NOMO-1 (cell line): ENCODE results near the gene ARF4.

Source experiments
- DNase-seq, 2 experiments: peaks; one replicate each; lab custom pipeline; 2025; ENCODE audit not compliant: unreplicated experiment in 2 of 2; lab: John Stamatoyannopoulos, UW

Gene ARF4

GRCh38 chr3:57582474-57583168 lies 14.5 kb downstream of the ARF4 start:
- no peak for DNase-seq

GRCh38 chr3:57577801-57578200 lies 19.3 kb downstream of the ARF4 start:
- DNase-seq: no peak

DNA sequence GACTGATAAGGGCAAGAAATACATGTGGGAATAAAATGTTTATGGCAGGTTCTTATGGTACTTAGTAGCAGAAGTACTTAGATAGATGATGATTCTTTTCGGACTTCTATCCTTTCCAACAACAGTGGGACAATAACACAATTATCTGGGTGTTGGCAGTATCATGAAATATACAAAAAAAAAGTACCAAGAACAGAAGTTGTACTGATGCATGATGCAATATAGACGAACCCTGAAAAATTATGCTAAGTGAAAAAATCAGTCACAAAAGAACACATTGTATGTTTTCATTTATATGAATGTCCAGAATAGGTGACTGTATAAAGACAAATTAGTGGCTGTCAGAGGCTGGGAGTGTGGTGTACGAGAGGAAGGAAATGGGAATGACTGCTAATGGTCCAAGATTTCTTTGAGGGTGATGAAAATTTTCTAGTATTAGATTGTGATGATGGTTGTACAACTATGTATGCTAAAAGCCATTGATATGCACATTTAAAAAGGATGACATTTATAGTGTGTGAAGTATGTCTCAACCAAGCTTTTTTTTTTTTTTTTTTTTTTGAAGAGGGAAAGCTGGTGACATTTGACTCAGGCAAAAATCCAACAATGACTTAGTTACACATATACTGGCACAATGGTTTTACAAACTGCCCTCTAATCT lies 21.0 kb downstream of the ARF4 start:
- no peak for DNase-seq

GRCh38 chr3:57572096-57572495 lies 25.0 kb downstream of the ARF4 start:
- DNase-seq: no peak

DNA sequence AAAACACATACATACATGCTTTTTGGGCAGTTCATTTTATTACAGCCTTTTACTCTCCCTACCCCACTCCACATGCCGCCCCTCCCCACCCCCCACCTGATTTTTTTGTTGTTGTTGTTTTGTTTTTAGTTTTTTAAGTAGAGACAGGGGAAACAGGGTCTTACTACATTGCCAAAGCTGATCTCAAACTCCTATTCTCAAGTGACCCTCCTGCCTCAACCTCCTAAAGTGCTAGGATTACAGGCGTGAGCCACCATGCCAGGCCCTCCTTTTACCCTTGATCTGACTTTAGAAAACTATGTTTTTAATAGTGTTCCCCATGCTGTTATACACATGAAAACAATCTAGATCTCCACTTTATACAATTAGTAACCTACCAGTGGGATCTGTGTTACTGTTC lies 26.3 kb downstream of the ARF4 start:
- DNase-seq: no peak

DNA sequence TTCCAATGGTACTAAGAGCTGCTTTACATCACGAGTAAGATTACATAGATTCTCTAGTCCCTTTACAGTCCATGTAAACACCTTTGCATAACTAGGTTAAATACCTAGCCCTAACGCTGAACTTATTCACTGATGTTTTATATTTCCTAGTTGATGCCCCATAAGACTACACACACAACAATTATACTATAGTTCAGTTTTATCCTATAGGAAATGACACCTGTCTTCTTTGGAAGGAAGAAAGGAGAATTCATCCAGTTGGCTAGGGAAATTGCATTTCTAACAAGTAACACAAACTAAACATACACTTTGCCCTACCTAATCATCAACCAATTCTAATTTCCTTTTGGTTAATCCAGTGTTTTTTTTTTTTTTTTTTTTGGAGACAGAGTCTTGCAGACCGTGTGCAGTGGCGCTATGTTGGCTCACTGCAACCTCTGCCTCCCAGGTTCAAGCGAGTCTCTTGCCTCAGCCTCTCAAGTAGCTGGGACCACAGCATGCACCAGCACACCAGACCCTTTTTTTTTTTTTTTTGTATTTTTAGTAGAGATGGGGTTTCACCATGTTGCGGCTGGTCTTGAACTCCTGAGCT lies 27.2 kb downstream of the ARF4 start:
- no peak for DNase-seq

- DNase-seq: no peak
These were observed 37.6 kb downstream of the ARF4 start for GRCh38 chr3:57559526-57559925.

GRCh38 chr3:57557085-57557537 lies 40.0 kb downstream of the ARF4 start:
- peak; percentile 16 to 27 for DNase-seq

DNA sequence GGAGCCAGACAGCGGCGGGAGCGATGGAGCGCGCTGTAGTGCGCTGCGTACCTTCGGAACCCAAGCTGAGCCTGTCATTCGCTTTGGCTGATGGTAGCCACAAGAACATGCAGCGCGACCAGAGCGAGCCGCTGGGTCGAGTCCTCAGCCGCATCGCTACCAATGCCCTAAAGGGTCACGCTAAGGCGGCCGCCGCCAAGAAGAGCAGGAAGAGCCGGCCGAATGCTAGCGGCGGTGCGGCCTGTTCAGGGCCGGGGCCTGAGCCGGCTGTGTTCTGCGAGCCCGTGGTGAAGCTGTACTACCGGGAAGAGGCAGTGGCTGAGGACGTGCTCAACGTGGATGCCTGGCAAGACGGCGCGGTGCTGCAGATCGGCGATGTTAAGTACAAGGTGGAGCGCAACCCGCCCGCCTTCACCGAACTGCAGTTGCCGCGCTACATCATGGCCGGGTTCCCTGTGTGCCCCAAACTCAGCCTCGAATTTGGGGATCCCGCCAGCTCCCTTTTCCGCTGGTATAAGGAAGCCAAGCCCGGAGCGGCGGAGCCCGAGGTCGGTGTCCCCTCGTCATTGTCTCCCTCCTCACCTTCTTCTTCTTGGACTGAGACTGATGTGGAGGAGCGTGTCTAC lies 40.6 kb downstream of the ARF4 start:
- peak in 1 of 2 experiments; percentile 13 for DNase-seq

DNA sequence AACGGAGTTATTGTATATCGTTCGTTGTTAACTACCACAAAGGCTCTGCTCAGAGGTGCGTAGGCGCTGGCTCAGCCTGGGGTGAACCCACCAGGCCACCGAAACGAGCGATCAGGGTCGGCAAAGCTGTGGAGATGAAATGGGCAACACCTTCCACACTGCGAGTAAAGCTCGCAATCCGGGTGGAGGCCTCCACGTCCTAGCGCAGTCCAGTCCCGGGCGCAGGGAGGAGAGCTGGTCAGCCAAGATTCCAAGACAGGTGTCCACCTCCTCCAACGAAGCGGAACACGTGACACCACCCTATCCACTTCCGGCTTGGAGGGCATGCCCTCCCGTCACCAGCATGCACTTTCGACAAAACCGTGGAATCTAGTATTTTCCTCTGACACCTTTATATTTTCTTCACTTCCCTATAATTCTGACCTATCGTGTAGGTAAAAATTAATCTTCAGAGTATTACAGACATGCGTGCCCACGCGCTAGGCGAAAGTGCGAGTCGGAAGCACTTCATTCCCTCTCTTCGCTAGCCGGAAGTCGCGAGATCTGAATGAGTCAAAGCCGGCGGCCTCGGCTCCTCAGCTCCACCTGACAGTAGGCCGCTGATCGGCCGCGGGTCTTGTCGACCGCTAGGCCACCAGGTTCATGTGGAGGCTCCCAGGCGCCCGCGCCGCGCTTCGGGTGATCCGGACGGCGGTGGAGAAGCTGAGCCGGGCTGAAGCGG lies 41.2 kb downstream of the ARF4 start, which contains the start of gene PDE12:
Gene PDE12, plus strand, starts transcription at position 537 of the 721 bp plus-strand sequence. Its CDS starts 106 bp downstream, at position 643.
- DNase-seq: peak; percentile 84 to 85

DNA sequence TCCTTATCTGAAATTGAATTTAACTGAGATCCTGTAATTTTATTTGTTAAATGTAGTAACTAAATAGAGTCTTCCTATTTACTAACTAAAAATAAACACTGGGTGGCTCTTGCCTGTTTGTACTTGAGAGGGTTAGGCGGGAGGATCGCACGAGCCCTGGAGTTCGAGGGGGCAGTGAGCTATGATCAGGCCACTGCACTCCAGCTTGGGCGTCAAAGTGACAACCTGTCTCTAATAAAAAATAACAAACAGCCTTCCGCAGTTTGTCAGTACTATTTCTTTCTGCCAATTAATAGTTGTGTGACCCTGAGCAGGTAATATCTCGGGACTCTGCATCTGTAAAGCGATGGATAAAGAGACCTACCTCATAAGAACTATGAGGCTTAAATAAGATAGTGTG lies 41.8 kb downstream of the ARF4 start:
- no peak for DNase-seq

DNA sequence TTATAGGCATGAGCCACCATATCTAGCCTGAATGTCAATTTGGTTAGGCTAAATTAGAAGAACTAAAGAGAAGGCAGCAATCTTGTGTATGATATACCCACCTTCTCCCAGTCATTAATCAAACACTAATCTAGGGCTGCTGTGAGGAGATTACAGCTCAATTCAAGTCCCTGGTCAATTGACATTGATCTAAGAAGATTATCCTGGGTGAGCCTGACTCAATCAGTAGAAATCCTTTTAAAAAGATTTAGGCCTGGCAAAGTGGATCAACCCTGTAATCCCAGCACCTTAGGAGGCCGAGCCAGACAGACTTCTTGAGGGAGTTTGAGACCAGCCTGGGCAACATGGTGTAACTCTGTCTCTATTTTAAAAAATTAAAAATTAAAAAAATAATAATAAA lies 50.5 kb downstream of the ARF4 start:
- no peak for DNase-seq

GRCh38 chr3:57545636-57546268 lies 51.4 kb downstream of the ARF4 start:
- no peak for DNase-seq

- peak; percentile 10 to 44 for DNase-seq
These were observed 52.7 kb downstream of the ARF4 start, which contains the start of gene DNAH12 for GRCh38 chr3:57544181-57545125. DNAH12 (minus strand) TSS chr3:57544344; CDS start chr3:57542870, 1,474 bp downstream.

- DNase-seq: no peak
These were observed 58.7 kb downstream of the ARF4 start for GRCh38 chr3:57538465-57538864.

DNA sequence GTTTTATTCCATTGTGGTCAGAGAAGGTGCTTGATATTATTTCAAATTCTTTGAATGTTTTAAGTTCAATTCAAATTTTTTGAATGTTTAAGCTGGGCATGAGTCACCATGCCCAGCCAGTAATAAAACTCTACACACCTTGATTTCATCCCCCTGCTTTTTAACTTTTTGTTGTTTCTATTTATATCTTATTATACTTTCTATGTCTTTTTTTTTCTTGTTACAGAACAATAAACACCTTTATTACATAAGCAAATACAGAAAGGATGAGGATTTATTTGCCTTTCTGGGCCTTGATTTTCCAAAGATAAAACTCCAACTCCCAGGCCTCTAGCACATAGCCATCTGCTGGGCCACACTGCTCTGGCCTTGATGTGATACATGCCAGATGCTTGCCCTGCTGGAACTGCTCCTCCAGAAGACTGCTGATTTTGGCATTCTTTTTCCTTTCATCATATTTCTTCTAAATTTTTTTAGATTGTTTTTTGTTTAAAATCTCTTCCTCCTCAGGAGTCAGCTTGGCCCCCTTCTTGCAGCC lies 67.0 kb downstream of the ARF4 start:
- no peak for DNase-seq
